Smooth muscle cell (in vitro differentiated cells): Measurements from ENCODE around the gene SEMA6D. TPM values are rescaled to one million over a fixed set of nuclear protein-coding genes. Genes with fewer than 3 reads are reported as not detected.
A peak's percentile ranks its signal among the peaks of the same experiment; 100 is the strongest.

Source experiments
- DNase-seq: peaks from one replicate; lab custom pipeline; 2025; ENCODE audit not compliant: unreplicated experiment; lab: John Stamatoyannopoulos, UW
- H2AFZ ChIP-seq: fragments of 200-600 bp; sonication (generic); 2 replicates; pipeline ENCODE4 v1.6.0; 2016; ENCODE audit warnings: antibody characterized with exemption, low read depth, mild to moderate bottlenecking
- H3F3A ChIP-seq: fragments of 200-600 bp; sonication (generic); 2 replicates; pipeline ENCODE4 v1.6.0; 2017; ENCODE audit warnings: antibody characterized with exemption, low read depth
- H3K27ac ChIP-seq: fragments of 200-600 bp; sonication (generic); 2 replicates; pipeline ENCODE4 v1.5.1; 2016; ENCODE audit warnings: low read depth, mild to moderate bottlenecking
- H3K27me3 ChIP-seq: fragments of 200-600 bp; sonication (generic); 2 replicates; pipeline ENCODE4 v1.6.1; 2016; ENCODE audit warnings: low read depth, mild to moderate bottlenecking
- H3K36me3 ChIP-seq: fragments of 200-600 bp; sonication (generic); 2 replicates; pipeline ENCODE4 v1.5.1; 2016; ENCODE audit warnings: low read depth
- H3K4me1 ChIP-seq: fragments of 200-600 bp; sonication (generic); 2 replicates; pipeline ENCODE4 v1.5.1; 2016; ENCODE audit warnings: low read depth
- H3K4me2 ChIP-seq: fragments of 200-600 bp; sonication (generic); 2 replicates; pipeline ENCODE4 v1.6.0; 2016; ENCODE audit warnings: mild to moderate bottlenecking
- H3K4me3 ChIP-seq: fragments of 200-600 bp; sonication (generic); 2 replicates; pipeline ENCODE4 v1.5.1; 2016; ENCODE audit warnings: mild to moderate bottlenecking
- H3K79me2 ChIP-seq: fragments of 200-600 bp; sonication (generic); 2 replicates; pipeline ENCODE4 v1.6.0; 2016; ENCODE audit warnings: low read depth, mild to moderate bottlenecking
- H3K9ac ChIP-seq: fragments of 200-600 bp; sonication (generic); 2 replicates; pipeline ENCODE4 v1.6.0; 2016; ENCODE audit warnings: low read depth
- H3K9me3 ChIP-seq: fragments of 200-600 bp; sonication (generic); replicated peaks from 2 replicates; pipeline ENCODE4 v1.5.1; 2016; ENCODE audit warnings: low read depth
- H4K20me1 ChIP-seq: fragments of 200-600 bp; sonication (generic); 2 replicates; pipeline ENCODE4 v1.6.0; 2016; ENCODE audit warnings: low read depth
- CTCF ChIP-seq: fragments of 200-600 bp; sonication (generic); IDR thresholded peaks from 2 replicates; pipeline ENCODE4 v1.5.1; 2017; ENCODE audit warnings: borderline replicate concordance, mild to moderate bottlenecking, antibody characterized with exemption; ENCODE audit not compliant: insufficient read depth, poor library complexity, severe bottlenecking
- WGBS: methylation state at CpG from one replicate; pipeline ENCODE4 v1.1.7; 2016; ENCODE audit warnings: low lambda C conversion rate; 5-methylcytosine and 5-hydroxymethylcytosine counted together
- polyA plus RNA-seq: library from polyadenylated mRNA; unstranded; fragments of >200 nt; fragmentation: Nextera tagmentation; extraction: Ambion mirVana; gene quantifications from 2 replicates; pipeline ENCODE4 v1.2.1, GENCODE V29; 2016
- total RNA-seq: library from RNA; depleted of rRNA; stranded (reverse); fragments of >200 nt; gene quantifications from 2 replicates; pipeline ENCODE4 v1.2.3, GENCODE V29; 2014

Gene SEMA6D
- total and polyA plus RNA-seq, 2 experiments from 2014 or later: 31.4 to 44.9 TPM

- Histone ChIP-seq H3K4me3 (no peak overlapping the region), H3K4me1 (peaks cover 51% of the 10 kb centered on the region), H2AFZ (peak overlapping the region; percentile 65), H3K9me3 (no peaks in the 10 kb centered on the region), H3K79me2 (no peaks in the 10 kb centered on the region), H3K4me2 (peak overlapping the region; percentile 60), H4K20me1 (no peaks in the 10 kb centered on the region), H3K36me3 (no peaks in the 10 kb centered on the region), H3F3A (no peaks in the 10 kb centered on the region), H3K9ac (no peak overlapping the region), H3K27me3 (no peaks in the 10 kb centered on the region), H3K27ac (no peak overlapping the region)
- no peak for DNase-seq
- 13% methylated on average over 5 of the region's 5 CpGs for WGBS
- TF ChIP-seq CTCF: no peak
Observed at GRCh38 chr15:47673232-47673761, 44.0 kb upstream of the SEMA6D start.

- no peak overlapping the region for H3K27ac ChIP-seq
- H3K4me3 ChIP-seq: no peak overlapping the region
- H3K9me3 ChIP-seq: no peaks in the 10 kb centered on the region
- H3K4me2 ChIP-seq: no peak overlapping the region
- no peaks in the 10 kb centered on the region for H4K20me1 ChIP-seq
- no peaks in the 10 kb centered on the region for H3K27me3 ChIP-seq
- no peaks in the 10 kb centered on the region for H3F3A ChIP-seq
- H3K4me1 ChIP-seq: peaks cover 48% of the 10 kb centered on the region
- 91% methylated on average over 8 of the region's 8 CpGs for WGBS
- H3K9ac ChIP-seq: no peak overlapping the region
- H3K79me2 ChIP-seq: no peaks in the 10 kb centered on the region
- DNase-seq: no peak
- no peaks in the 10 kb centered on the region for H3K36me3 ChIP-seq
- TF ChIP-seq CTCF: no peak
- no peak overlapping the region for H2AFZ ChIP-seq
Observed at GRCh38 chr15:47674586-47675232, 42.6 kb upstream of the SEMA6D start.

- peaks cover 38% of the 10 kb centered on the region for H3K4me1 ChIP-seq
- 81% methylated on average over 3 of the region's 3 CpGs for WGBS
- no peak for TF ChIP-seq CTCF
Observed at GRCh38 chr15:47675735-47676134, 41.6 kb upstream of the SEMA6D start.

GRCh38 chr15:47678040-47678439 is 39.3 kb upstream of the SEMA6D start:
- Histone ChIP-seq H3K36me3 (no peaks in the 10 kb centered on the region), H4K20me1 (no peaks in the 10 kb centered on the region), H3K4me1 (peaks cover 15% of the 10 kb centered on the region), H3K9ac (no peak overlapping the region), H3K4me3 (no peak overlapping the region), H2AFZ (no peak overlapping the region), H3K79me2 (no peaks in the 10 kb centered on the region), H3F3A (no peaks in the 10 kb centered on the region), H3K27me3 (no peaks in the 10 kb centered on the region), H3K9me3 (no peaks in the 10 kb centered on the region), H3K4me2 (no peak overlapping the region), H3K27ac (no peak overlapping the region)
- WGBS: 93% methylated on average over 1 of the region's 1 CpG
- DNase-seq: no peak
- no peak for TF ChIP-seq CTCF

More at GRCh38 chr15:47675735-47676134, 41.6 kb upstream of the SEMA6D start:
- no peaks in the 10 kb centered on the region for H3K9me3 ChIP-seq
- H2AFZ ChIP-seq: no peak overlapping the region
- no peaks in the 10 kb centered on the region for H3K79me2 ChIP-seq
- H4K20me1 ChIP-seq: no peaks in the 10 kb centered on the region
- no peak overlapping the region for H3K4me2 ChIP-seq
- DNase-seq: no peak
- no peaks in the 10 kb centered on the region for H3K27me3 ChIP-seq
- no peak overlapping the region for H3K4me3 ChIP-seq
- no peak overlapping the region for H3K9ac ChIP-seq
- H3F3A ChIP-seq: no peaks in the 10 kb centered on the region
- H3K27ac ChIP-seq: no peak overlapping the region
- H3K36me3 ChIP-seq: no peaks in the 10 kb centered on the region
